ELR (cell line): ENCODE measurements around the gene FAM83G.
A peak's percentile ranks its signal among the peaks of the same experiment; 100 is the strongest.
"Not testable (repeated sequence)": the region's sequence is repeated elsewhere in the genome, so short reads cannot be mapped to it uniquely, and the experiment has no call there.

Experiments used
- DNase-seq: peaks from one replicate; pipeline ENCODE4 v3.0.0-alpha.2; 2015; ENCODE audit warnings: low read depth

FAM83G gene

DNA sequence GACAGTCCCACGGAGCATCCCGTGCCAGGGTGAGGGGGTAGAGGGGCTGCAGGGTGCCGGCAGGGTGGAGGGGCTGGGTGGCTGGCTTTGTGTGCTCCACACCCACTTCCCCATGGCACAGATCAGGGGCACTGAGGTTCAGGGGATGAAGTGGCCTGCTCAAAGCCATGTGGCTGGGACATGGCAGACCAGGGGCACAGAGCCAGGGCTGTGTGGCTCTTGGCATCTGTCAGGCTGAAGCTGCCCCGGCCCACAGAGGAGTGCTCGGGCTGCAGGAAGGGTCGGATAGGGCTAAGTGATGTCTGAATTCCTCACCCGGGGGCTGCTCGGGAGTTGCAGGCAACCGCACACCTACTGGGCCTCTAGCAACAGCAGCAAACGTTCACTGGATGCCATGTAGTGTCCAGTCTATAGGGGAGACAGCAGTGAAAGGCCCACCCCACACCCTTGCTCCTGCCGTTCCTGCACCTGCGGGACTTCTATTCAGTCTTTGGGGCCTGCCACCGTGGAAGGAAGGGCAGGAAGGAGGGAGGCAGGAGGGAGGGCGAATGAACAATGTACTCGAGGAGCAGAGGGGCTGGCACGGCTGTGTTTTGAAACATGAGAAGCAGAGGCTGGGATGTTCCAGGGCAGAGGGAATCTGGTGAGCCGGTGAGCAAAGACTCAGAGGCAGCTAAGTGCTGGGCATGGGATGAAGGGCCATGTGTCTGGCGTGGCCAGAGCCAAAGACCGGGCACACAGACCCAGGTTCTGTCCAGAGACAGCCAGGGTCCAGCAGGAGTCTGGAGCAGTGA lies 37.5 kb downstream of the FAM83G start:
- DNase-seq = no peak

GRCh38 chr17:18965530-18966236 lies 38.9 kb downstream of the FAM83G start:
- DNase-seq = no peak

- DNase-seq = no peak
Measured at GRCh38 chr17:18964550-18964949, 40.0 kb downstream of the FAM83G start.

DNA sequence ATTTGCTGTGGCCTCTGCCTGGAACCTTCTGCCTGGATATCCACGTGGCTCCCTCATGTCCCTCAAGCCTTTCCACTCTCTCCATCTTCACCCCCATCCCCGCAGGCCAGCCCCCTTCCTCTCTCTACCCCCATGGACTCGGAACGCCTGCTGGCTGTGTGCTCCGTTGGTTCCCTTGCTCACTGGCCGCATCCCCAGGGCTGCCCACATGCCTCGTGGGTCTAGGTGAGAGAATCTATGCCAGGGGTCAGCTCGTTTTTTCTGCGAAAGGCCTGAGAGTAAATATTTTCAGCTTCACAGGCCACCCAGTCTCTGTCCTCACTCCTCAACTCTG lies 40.6 kb downstream of the FAM83G start:
- DNase-seq = no peak

DNA sequence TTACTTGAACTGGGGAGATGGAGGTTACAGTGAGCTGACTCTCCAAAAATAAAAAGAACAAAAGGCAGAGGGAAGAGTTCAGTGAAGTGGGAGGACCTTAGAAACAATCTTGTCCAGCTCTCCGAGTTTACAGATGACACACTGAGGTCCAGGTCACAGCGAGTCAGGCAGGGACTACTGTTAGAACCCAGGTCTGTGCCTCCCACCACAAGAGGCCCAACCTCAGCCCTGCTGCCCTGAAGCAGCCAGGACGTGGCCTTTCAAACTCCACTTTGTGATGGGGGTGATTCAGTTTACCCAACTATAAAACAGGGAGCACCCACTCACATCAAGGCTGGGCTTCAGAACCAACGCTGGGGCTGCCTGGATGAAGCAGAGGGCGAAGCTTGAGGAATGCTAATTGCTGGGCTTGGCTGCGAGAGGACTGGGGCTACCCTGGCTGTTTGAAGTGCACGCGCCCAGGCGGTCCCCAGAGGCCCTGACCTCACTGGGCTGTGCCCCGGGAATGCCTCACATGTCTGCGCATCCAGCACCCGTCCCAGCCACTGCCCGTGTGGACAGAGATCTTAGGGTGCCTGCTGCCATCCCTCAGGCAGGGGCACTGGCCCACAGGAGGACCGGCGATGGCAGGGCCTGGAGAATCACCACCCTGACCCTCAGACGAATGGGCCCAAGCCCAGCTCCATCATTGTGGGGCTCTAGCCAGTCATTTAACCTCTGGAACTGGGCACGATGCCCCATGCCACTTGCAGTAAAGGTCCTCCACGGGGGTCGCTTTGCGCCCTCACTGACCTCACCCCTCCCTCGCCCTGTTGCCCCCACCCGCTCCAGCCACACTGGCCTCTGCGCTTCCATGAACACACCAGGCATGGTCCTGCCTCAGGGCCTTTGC lies 41.2 kb downstream of the FAM83G start:
- peak; percentile 53 for DNase-seq

DNA sequence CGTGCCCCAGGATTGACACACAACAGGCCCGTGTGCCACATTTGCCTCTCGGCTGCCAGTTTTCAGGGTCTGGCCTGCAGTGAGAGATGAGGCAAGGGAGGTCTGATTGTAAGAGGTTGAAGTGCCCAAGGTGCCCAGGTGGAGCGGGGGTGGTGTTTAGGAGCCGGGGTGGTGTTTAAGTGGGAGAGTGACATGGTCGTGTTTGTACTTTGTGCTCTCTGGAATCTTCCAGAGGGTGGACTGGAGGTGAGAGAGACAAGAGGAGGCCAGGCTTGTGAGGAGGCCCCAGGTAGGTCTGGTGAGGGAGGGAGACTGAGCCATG lies 42.1 kb downstream of the FAM83G start:
- no peak for DNase-seq

GRCh38 chr17:18961634-18962493 lies 42.7 kb downstream of the FAM83G start:
- peak; percentile 47 for DNase-seq

DNA sequence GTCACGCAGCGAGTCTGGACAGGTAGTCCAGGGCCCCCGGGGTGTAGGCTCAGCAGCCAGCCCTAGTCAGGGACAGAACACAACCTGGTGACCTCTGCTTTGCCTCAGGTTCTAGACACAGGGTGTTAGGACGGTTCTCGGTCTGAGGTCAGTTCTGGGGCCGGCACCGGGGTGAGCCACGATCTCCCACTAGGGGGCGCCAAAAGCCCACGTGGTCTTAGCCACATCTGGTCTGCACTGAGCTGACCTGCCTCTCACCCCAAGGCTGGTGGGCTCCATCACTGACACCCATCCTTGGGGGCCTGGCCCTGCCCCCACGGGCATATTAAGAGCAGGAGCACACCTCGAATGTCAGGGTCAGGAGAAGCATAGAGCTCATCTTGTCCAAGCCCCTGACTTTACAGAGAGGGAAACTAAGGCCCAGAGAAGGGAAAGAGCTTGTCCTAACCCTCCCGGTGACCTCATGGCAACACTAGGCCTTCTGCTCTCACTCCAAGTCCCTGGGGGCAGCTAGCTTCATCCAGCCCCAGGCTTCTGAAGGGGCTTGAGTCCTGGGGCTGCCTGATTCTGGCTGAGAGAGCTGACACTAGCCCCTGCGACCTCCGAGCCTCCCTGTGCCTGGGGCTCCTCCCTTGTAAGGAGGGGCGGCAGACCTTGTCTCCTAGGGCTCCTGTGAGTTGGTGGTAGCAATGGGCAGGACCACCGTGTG lies 43.6 kb downstream of the FAM83G start:
- peak; percentile 80 for DNase-seq

GRCh38 chr17:18960241-18960665 lies 44.3 kb downstream of the FAM83G start:
- no peak for DNase-seq

- DNase-seq = no peak
Measured at GRCh38 chr17:18959845-18960240, 44.7 kb downstream of the FAM83G start.

DNA sequence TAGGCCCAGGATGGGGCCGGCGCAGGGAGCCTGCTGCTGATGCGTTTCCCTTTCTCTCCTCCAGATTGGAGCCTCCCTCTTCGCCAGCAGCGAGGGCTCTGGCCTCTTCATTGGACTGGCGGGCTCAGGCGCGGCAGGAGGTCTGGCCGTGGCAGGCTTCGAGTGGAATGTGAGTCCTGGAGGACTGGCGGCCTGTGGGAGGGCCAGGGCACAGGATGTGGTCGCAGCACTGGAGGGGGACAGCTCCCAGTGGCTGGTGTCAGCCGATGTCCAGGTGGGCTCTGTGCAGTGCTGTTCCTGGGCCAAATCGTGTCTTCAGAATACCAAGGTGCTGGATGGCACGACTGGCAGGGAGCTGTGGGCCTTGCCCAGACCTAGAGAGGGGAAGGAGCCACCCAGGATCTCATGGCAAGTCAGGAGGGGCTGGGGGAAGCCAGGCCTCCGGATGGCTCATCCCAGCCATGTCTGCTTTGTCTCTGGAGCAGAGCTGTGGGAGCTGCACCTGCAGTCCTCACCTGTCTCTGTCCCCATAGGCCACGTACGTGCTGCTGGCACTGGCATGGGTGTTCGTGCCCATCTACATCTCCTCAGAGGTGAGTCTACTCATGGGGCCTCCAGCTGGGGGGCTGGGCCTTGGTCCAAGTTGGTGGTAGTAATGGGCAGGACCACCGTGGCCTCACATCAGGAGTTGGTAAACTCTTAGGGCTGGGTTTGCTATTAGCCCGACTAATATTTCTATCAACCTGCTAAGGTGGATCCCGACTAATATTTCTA lies 45.3 kb downstream of the FAM83G start:
- no peak for DNase-seq

DNA sequence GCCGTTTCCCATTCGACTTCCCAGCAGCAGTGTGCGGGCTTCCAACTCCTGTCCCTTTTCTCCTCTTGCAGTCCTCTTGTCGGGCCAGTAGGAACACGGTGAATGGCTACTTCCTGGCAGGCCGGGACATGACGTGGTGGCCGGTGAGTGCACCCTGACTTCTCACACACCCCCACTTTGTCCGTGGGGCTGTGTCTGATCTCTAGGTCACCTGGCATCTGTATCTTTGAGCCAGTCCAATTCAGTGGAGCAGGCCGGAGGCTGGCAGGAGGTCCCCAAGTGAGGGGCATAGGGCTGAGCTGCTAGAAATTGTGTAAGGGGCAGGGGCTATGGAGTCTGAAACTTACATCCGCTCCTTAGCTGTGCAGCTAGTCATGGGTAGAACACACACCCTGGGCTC lies 46.0 kb downstream of the FAM83G start:
- no peak for DNase-seq

GRCh38 chr17:18957831-18958230 lies 46.7 kb downstream of the FAM83G start:
- no peak for DNase-seq

GRCh38 chr17:18956581-18956980 lies 48.0 kb downstream of the FAM83G start:
- no peak for DNase-seq

DNA sequence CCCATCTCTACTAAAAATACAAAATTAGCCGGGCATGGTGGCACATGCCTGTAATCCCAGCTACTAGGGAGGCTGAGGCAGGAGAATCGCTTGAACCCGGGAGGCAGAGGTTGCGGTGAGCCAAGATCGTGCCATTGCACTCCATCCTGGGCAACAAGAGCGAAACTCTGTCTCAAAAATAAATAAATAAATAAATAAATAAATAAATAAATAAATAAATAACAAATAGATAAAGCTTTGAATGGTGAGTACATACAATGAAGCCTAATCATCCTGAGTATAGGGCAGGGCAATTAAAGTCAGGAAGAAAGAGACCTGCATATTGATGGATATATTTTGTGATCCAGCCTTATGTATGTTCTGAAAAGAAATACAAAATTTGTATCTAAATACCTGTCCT lies 48.5 kb downstream of the FAM83G start:
- DNase-seq = not testable (repeated sequence)

GRCh38 chr17:18955009-18955408 lies 49.6 kb downstream of the FAM83G start:
- no peak for DNase-seq

DNA sequence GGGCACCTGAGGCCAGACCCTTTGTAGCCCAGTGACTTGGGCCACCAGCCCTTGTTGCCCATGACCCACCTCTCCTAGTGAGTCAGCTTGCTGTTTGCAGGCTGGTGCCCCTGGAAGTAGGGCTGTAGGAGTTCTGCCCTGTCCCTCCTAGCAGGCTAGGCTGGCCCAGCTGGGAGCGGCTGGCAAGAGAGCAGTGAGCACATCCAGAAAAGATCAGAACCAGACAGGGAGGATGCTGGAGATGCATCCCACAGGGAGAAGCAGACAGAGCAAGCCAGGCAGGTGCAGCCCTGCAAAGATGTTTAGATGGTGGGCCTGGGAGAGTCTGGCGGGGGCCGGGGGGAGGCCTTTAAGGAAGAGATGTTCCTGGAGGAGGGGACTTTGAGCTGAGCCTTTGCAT lies 50.2 kb downstream of the FAM83G start:
- DNase-seq = no peak

DNA sequence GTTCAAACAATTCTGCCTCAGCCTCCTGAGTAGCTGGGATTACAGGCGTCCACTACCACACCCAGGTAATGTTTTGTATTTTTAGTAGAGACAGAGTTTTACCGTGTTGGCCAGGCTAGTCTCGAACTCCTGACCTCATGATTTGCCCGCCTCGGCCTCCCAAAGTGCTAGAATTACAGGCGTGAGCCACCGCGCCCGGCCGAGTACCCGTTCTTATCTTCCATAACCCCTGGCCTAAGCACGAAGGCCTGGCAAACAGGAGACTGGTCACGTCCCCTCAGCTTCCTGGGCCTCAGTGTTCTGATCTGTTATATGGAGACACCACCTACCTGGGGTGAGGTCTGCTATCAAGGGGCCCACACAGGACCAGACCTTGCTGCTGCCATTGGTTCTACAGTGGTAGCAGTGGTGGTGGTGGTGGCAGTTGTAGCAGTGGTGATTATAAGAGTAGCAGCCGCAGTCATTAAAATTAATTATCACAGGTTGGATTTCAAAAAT lies 51.3 kb downstream of the FAM83G start:
- DNase-seq = no peak

DNA sequence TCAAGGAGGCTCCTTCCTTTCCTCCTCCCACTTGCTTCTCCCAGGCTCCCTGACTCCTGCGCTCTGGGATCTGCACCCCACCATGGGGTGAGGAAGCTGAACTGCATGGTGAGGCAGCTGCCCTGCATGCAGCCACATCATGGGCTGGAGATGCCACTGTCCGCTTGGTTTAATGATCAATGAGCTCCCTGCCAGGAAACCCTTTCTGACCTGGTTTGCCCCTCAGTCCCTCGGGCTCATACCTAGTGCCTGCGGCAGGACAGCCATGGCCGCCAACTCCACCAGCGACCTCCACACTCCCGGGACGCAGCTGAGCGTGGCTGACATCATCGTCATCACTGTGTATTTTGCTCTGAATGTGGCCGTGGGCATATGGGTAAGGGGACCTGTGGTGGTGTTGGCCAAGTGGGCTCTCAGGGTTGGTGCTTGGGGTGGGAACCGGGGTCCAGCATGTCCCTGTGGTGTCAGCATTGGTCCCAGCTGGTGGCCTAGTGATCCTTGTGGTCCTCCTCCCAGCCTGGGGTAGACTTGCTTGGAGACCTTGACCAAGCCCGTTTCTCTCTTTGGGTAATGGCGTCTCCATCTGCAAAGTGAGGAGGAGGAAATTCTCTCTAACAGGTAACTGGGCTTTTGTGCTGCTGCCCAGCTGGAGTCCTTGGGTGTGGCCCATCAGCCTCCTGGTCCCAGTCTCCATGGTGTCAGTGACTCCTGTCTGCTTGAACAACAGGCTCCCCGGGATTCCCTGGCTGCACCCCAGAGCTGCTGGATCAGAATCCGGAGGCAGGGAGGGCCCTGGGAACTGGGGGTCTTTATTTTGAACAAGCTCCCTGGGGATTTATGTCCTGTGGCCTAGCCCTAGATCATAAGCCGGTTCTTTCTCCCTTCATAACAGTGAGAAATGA lies 52.4 kb downstream of the FAM83G start, which contains the start of gene SLC5A10:
TSS of gene SLC5A10 (plus strand) at position 225 of the 902 bp plus-strand sequence. CDS start at position 266, 41 bp downstream.
- DNase-seq = peak; percentile 47
